ENCODE data around the gene CTH.

GRCh38 chr1:70442490-70442889, 31.4 kb downstream of the CTH start:
- TF ChIP-seq EZH2 (IDR thresholded peaks at IDR 0.05; ENCODE audit: low read length, missing control alignments) (no peak), CTCF (conservative IDR thresholded peaks at IDR 0.05 in 1 of 2, IDR thresholded peaks at IDR 0.05 in 1 of 2; ENCODE audit: low read depth in 1 of 2, low read length in 2 of 2) (no peak)

All from fibroblast of lung (primary cell).